Measurements from ENCODE around the gene RNF215. TPM values are rescaled to one million over a fixed set of nuclear protein-coding genes. Genes with fewer than 3 reads are reported as not detected.

RNF215 gene
- total and polyA plus RNA-seq, 2 donors (not counting 3 experiments of a cell fraction or from before 2014, with no cell fraction given), result 16.7 to 26.9 TPM

DNA sequence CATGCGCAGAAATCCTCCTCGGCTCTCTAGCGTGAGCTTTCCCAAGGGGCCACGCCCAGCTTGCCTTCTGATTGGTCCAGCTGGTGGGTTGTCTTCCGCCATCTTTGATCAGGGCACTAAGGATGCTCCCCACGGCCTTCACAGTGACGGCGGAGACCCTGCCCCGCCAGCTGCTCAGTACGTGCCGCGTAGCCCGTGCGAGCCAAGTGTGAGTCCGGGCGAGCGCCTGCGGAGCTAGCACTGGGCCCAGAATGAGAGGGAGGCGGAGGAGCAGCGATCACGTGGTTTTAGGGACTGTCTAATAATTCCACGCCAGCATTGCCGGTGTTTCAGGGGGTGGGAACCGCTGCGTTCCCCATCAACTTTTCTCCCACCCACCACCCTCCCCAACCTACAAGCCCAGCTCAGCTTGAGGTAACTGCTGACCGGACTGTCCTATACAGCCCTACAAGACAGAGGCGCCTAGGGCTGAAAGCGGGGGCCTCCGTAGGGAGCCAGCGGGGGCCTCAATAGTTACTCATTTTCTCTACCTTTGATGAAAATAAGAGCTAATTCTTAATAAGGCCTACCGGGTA is 36.8 kb upstream of the RNF215 start:
- H3K9me1 ChIP-seq (replicated peaks; ENCODE audit: control insufficient read depth, extremely low read depth, insufficient read depth, low read length), result no peaks in the 10 kb centered on the region
- intact Hi-C loops (cut with micrococcal nuclease) (loop anchor here (10.0 kb wide), 2 partner anchors 181 to 1039 kb away; partner anchors contain the start of genes AP1B1 and TCN2), dilution Hi-C loops (cut with MboI; ENCODE audit: extremely low pct_ligation_motif_present, low sequenced_read_pairs) (no loop called here)
- CTCF ChIA-PET, result interaction anchor here (0.7 to 4.9 kb wide), 12 partner anchors 10 to 331 kb away, joined by 3 to 58 read pairs (median 5); partner anchors contain the start of genes RNF215 and SEC14L2
- DNase-seq (ENCODE audit: low read depth, low spot score), result peak; percentile 100
- peaks cover 2% of the 10 kb centered on the region for H3K79me2 ChIP-seq (ENCODE audit: control insufficient read depth, insufficient read depth, low read length)
- peaks cover 0 to 4% of the 10 kb centered on the region in 2 experiments for H3K36me3 ChIP-seq (ENCODE audit: control insufficient read depth in 2 of 2, extremely low read depth in 1 of 2, insufficient read depth in 2 of 2, low read length in 2 of 2)
- TF ChIP-seq POLR2AphosphoS5 (IDR thresholded peaks at IDR 0.05; ENCODE audit: insufficient read depth, low read depth, low read length), result peak; percentile 91
- TF ChIP-seq EZH2 (IDR thresholded peaks at IDR 0.05; ENCODE audit: borderline replicate concordance, low read depth, low read length, severe bottlenecking), result no peak
- TF ChIP-seq POLR2A (IDR thresholded peaks at IDR 0.05; ENCODE audit: low read depth, low read length), result peak; percentile 72
- TF ChIP-seq, protein P1, sequence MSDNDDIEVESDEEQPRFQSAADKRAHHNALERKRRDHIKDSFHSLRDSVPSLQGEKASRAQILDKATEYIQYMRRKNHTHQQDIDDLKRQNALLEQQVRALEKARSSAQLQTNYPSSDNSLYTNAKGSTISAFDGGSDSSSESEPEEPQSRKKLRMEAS (IDR thresholded peaks at IDR 0.05; ENCODE audit: insufficient read depth, insufficient read length), result peak; percentile 90
- no peaks in the 10 kb centered on the region for H4K20me1 ChIP-seq (replicated peaks; ENCODE audit: control insufficient read depth, extremely low read depth, insufficient read depth, low read length)
- peak overlapping the region; percentile 8 for H3K4me2 ChIP-seq (ENCODE audit: insufficient read depth, low read length)
- POLR2A ChIA-PET, result interaction anchor here (1.1 to 1.6 kb wide), 4 partner anchors 21 to 136 kb away, joined by 4 to 5 read pairs (median 4); partner anchors contain the start of gene SEC14L2
- H2AFZ ChIP-seq (ENCODE audit: low read depth, low read length), result peak overlapping the region; percentile 12
- H3K27me3 ChIP-seq (ENCODE audit: control insufficient read depth in 2 of 2, insufficient read depth in 2 of 2, low read length in 2 of 2), result no peaks in the 10 kb centered on the region
- no peaks in the 10 kb centered on the region for H3K9me3 ChIP-seq (replicated peaks; ENCODE audit: control insufficient read depth, insufficient read depth, low read length)
- no TSS peak for BruUV-seq (replicated peaks)
- peaks cover 59% of the 10 kb centered on the region for H3K4me1 ChIP-seq (ENCODE audit: control insufficient read depth, extremely low read depth, insufficient read depth, low read length)
- H3K27ac ChIP-seq (ENCODE audit: insufficient read depth, low read depth, low read length), result peak overlapping the region; percentile 98
- FAIRE-seq, result peak; percentile 100
- peak overlapping the region; percentile 2 to 28 (median 19) for H3K4me3 ChIP-seq (replicated peaks in 1 of 3; ENCODE audit: insufficient read depth in 1 of 3, low read depth in 1 of 3, low read length in 3 of 3)
- H3K9ac ChIP-seq (replicated peaks; ENCODE audit: extremely low read depth, insufficient read depth, low read length), result peak overlapping the region; percentile 82

DNA sequence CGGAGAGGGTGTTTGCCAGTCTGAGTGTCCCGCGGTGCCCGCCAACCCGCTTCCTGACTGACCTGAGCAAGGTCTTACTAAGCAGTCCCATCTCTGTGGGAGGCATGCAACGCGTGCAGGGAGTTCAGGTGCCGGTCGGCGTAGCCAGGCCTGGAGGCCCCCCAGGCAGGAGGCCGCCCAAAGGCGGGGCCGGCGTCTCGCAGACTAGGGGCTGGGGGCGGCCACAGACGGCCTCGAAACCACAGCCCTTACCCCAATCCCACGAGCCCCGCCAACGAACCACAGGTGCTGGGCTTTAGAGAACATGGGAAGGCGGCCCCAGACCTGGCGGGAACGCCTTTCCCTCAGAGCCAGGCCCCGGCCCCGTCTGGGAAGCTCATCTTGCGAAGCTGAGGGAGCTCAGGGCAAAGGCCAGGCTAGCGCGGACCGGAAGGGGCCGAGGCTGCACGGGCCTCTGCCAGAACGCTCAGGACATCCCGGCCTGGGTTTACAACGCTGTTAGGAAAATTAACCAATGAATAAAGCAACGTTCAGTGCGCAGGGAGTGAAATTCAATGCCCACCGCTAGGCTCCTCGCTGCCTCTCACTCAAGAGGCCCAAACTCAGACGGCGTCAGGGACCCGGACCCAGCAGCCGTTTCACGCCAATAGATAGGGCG is 36.2 kb upstream of the RNF215 start:
- no peaks in the 10 kb centered on the region for H3K9me3 ChIP-seq (replicated peaks; ENCODE audit: control insufficient read depth, insufficient read depth, low read length)
- dilution Hi-C loops (cut with MboI; ENCODE audit: extremely low pct_ligation_motif_present, low sequenced_read_pairs), result no loop called here
- TSS peak; percentile 6 for BruUV-seq (replicated peaks)
- H2AFZ ChIP-seq (ENCODE audit: low read depth, low read length), result no peak overlapping the region
- FAIRE-seq, result no peak
- peak overlapping the region in 2 of 3 experiments; percentile 29 to 41 for H3K4me3 ChIP-seq (replicated peaks in 1 of 3; ENCODE audit: insufficient read depth in 1 of 3, low read depth in 1 of 3, low read length in 3 of 3)
- TF ChIP-seq GATA2 (IDR thresholded peaks at IDR 0.05; ENCODE audit: insufficient read depth, insufficient read length, low read depth, low read length) (no peak), POLR2A (IDR thresholded peaks at IDR 0.05; ENCODE audit: low read depth, low read length) (peak; percentile 90), MYC (IDR thresholded peaks at IDR 0.05; ENCODE audit: low read depth, low read length) (no peak), EZH2 (IDR thresholded peaks at IDR 0.05; ENCODE audit: borderline replicate concordance, low read depth, low read length, severe bottlenecking) (no peak), JUN (IDR thresholded peaks at IDR 0.05; ENCODE audit: borderline replicate concordance, insufficient read depth, insufficient read length, low read depth) (no peak), POLR2AphosphoS5 (IDR thresholded peaks at IDR 0.05; ENCODE audit: insufficient read depth, low read depth, low read length) (no peak), FOS (IDR thresholded peaks at IDR 0.05; ENCODE audit: borderline replicate concordance, insufficient read depth, low read length) (no peak)
- TF ChIP-seq, protein P1 (IDR thresholded peaks at IDR 0.05; ENCODE audit: insufficient read depth, insufficient read length), result no peak
- TF ChIP-seq, protein P2, sequence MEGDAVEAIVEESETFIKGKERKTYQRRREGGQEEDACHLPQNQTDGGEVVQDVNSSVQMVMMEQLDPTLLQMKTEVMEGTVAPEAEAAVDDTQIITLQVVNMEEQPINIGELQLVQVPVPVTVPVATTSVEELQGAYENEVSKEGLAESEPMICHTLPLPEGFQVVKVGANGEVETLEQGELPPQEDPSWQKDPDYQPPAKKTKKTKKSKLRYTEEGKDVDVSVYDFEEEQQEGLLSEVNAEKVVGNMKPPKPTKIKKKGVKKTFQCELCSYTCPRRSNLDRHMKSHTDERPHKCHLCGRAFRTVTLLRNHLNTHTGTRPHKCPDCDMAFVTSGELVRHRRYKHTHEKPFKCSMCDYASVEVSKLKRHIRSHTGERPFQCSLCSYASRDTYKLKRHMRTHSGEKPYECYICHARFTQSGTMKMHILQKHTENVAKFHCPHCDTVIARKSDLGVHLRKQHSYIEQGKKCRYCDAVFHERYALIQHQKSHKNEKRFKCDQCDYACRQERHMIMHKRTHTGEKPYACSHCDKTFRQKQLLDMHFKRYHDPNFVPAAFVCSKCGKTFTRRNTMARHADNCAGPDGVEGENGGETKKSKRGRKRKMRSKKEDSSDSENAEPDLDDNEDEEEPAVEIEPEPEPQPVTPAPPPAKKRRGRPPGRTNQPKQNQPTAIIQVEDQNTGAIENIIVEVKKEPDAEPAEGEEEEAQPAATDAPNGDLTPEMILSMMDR (IDR thresholded peaks at IDR 0.05; ENCODE audit: extremely low read depth in 1 of 2, insufficient read depth in 1 of 2, low read depth in 1 of 2, low read length in 2 of 2), result peak in 1 of 2 donors; percentile 14
- H3K79me2 ChIP-seq (ENCODE audit: control insufficient read depth, insufficient read depth, low read length), result peaks cover 2% of the 10 kb centered on the region
- peak overlapping the region; percentile 98 for H3K27ac ChIP-seq (ENCODE audit: insufficient read depth, low read depth, low read length)
- intact Hi-C loops (cut with micrococcal nuclease), result loop anchor here (10.0 kb wide), 2 partner anchors 181 to 1039 kb away; partner anchors contain the start of genes AP1B1 and TCN2
- H3K4me1 ChIP-seq (ENCODE audit: control insufficient read depth, extremely low read depth, insufficient read depth, low read length), result peaks cover 59% of the 10 kb centered on the region
- H3K4me2 ChIP-seq (ENCODE audit: insufficient read depth, low read length), result peak overlapping the region; percentile 40
- H4K20me1 ChIP-seq (replicated peaks; ENCODE audit: control insufficient read depth, extremely low read depth, insufficient read depth, low read length), result no peaks in the 10 kb centered on the region
- H3K27me3 ChIP-seq (ENCODE audit: control insufficient read depth in 2 of 2, insufficient read depth in 2 of 2, low read length in 2 of 2), result no peaks in the 10 kb centered on the region
- peak overlapping the region; percentile 82 for H3K9ac ChIP-seq (replicated peaks; ENCODE audit: extremely low read depth, insufficient read depth, low read length)
- POLR2A ChIA-PET, result interaction anchor here (1.1 to 1.6 kb wide), 4 partner anchors 22 to 135 kb away, joined by 4 to 5 read pairs (median 4); partner anchors contain the start of gene SEC14L2
- CTCF ChIA-PET, result interaction anchor here (0.9 to 4.9 kb wide), 12 partner anchors 10 to 332 kb away, joined by 3 to 58 read pairs (median 10); partner anchors contain the start of genes RNF215 and SEC14L2
- H3K36me3 ChIP-seq (ENCODE audit: control insufficient read depth in 2 of 2, extremely low read depth in 1 of 2, insufficient read depth in 2 of 2, low read length in 2 of 2), result peaks cover 0 to 6% of the 10 kb centered on the region in 2 experiments
- H3K9me1 ChIP-seq (replicated peaks; ENCODE audit: control insufficient read depth, extremely low read depth, insufficient read depth, low read length), result no peaks in the 10 kb centered on the region
- no peak for DNase-seq (ENCODE audit: low read depth, low spot score)
